Heart left ventricle (tissue), 13 donors: Measurements from ENCODE around the gene DAAM1.

Experiments used
- CTCF ChIP-seq, 12 donors: fragments of 200-600 bp; sonication (generic) in 4 of 12; IDR thresholded peaks; one replicate each; pipeline versions ENCODE4 v1.5.0 to v1.8.0; 2018 to 2022; ENCODE audit warnings: antibody characterized with exemption in 12 of 12, mild to moderate bottlenecking in 5 of 12
- POLR2A ChIP-seq, 2 donors: fragments of 450-650 bp; IDR thresholded peaks; one replicate each; pipeline ENCODE4 v1.6.1; 2017; ENCODE audit warnings: antibody characterized with exemption in 2 of 2, mild to moderate bottlenecking in 2 of 2, moderate library complexity in 2 of 2
- donor health status: ischemic (EF 13 %, LVEDD 7.1; RV severe dilation, severe dysfunction).
- donor health status: DM: no; HTN: yes; CAD: no.
- donor health status: DM: no; HTN: no; CAD: no.
- donor health status: ischemic (EF 25% LVEDD 6.9; RV normal size, moderate dysfunction).
- donor health status: ischemic (EF 25% LVEDD 5.7; RV mildly dilated, moderate dysfunction).
- donor health status: ischemic (EF 35%, LVEDD 5.7; RV mildly dilated, moderate dysfunction).
- donor health status: nonischemic (EF 11% LVEDD 7.7; RV severe dilation, severe dysfunction).
- donor health status: DM: yes; HTN: yes; CAD: no.
- donor health status: PGD.
- donor health status: ischemic (EF 29% LVEDD 5.4; RV normal size, mild dysfunction).
- donor health status: nonischemic (EF 23%, LVEDD 6.1; RV moderate dilation, normal function).

DNA sequence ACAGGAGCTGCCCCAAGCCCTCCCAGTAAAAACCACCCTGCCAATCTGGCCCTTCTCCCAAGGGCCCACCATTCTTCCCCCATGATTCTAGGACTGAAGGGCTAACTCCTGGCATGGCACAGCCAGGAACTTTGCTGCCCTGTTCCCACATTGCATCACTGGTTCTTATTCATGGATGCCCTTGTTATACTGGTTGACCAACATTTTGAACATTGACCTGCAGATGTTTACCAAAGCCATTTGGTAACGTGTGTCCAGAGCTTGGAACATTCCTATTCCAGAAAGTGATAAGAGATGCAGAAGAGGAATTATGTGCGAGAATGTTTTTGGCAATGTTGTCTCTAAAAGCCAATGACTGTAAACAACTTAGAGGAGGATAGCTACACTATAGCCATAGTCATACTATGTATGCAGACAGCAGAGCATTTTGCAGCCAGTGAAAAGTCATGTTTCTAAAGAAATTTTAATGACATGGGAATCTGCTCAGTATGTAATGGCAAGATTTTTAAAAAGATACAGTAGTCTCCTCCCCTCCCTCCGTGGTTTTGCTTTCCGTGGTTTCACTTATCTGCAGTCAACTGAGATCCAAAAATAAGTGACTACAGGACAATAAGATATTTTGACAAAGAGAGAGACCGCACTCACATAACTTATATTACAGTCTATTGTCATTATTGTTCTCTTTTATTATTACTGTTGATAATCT lies 108.8 kb downstream of the DAAM1 start:
- TF ChIP-seq CTCF (IDR thresholded peaks at IDR 0.05) (no peak), POLR2A (IDR thresholded peaks at IDR 0.05) (no peak)
